HepG2 (cell line): ENCODE measurements around the gene LRP1B.

ENCODE experiments used
- ARNTL ChIP-seq: sonication (generic); formaldehyde crosslinking; IDR thresholded peaks from 2 replicates; pipeline ENCODE4 v1.4.0; 2020; ENCODE audit warnings: mild to moderate bottlenecking, missing genetic modification reagents
- FOSL2 ChIP-seq: sonication (generic); formaldehyde crosslinking; IDR thresholded peaks from 2 replicates; pipeline ENCODE4 v1.4.0; 2020; ENCODE audit warnings: missing genetic modification reagents
- FOXA1 ChIP-seq, 2 experiments: fragments of 450-650 bp in 1 of 2; sonication (generic) in 1 of 2; formaldehyde crosslinking in 1 of 2; IDR thresholded peaks; 2 replicates each; pipeline versions ENCODE4 v1.4.0 to v1.6.1; 2016 to 2020; ENCODE audit warnings: missing genetic modification reagents in 1 of 2
- JUND ChIP-seq: sonication (generic); formaldehyde crosslinking; IDR thresholded peaks from 2 replicates; pipeline ENCODE4 v1.8.0; 2022; ENCODE audit warnings: mild to moderate bottlenecking, missing genetic modification reagents
- MED8 ChIP-seq: sonication (generic); formaldehyde crosslinking; IDR thresholded peaks from 2 replicates; pipeline ENCODE4 v1.8.1; 2023; ENCODE audit warnings: mild to moderate bottlenecking, missing genetic modification reagents; ENCODE audit not compliant: insufficient replicate concordance
- ZC3H4 ChIP-seq: sonication (generic); formaldehyde crosslinking; IDR thresholded peaks from 2 replicates; pipeline ENCODE4 v1.4.0; 2020; ENCODE audit warnings: missing genetic modification reagents, borderline replicate concordance
- ZNF577 ChIP-seq: sonication (generic); formaldehyde crosslinking; IDR thresholded peaks from 2 replicates; pipeline ENCODE4 v1.4.0; 2020; ENCODE audit warnings: mild to moderate bottlenecking, low read depth, missing genetic modification reagents, borderline replicate concordance
- TF ChIP-seq, protein P1 (sequence below): sonication (generic); formaldehyde crosslinking; IDR thresholded peaks from 2 replicates; pipeline ENCODE4 v1.8.1; 2022; ENCODE audit warnings: low read depth, mild to moderate bottlenecking, missing genetic modification reagents
- TF ChIP-seq, protein P2 (sequence below): sonication (generic); formaldehyde crosslinking; IDR thresholded peaks from 2 replicates; pipeline ENCODE4 v1.5.0; 2020; ENCODE audit warnings: mild to moderate bottlenecking, missing genetic modification reagents, moderate library complexity
- TF ChIP-seq, protein P3 (sequence below): sonication (generic); formaldehyde crosslinking; IDR thresholded peaks from 2 replicates; pipeline ENCODE4 v1.4.0; 2020; ENCODE audit warnings: mild to moderate bottlenecking, missing genetic modification reagents
- TF ChIP-seq, protein P4 (sequence below): IDR thresholded peaks from 2 replicates; pipeline ENCODE4 v1.6.1; 2016; ENCODE audit warnings: low read depth, control low read depth

- TF ChIP-seq ZNF577: no peak
- TF ChIP-seq ARNTL (CRISPR knock-in tag): no peak
- no peak for TF ChIP-seq MED8 (CRISPR knock-in tag)
- TF ChIP-seq FOXA1 (IDR thresholded peaks at IDR 0.05): no peak
- no peak for TF ChIP-seq FOXA1 (CRISPR knock-in tag; IDR thresholded peaks at IDR 0.05)
- TF ChIP-seq ZC3H4 (CRISPR knock-in tag): no peak
- no peak for TF ChIP-seq JUND (CRISPR knock-in tag)
- TF ChIP-seq, protein P1, sequence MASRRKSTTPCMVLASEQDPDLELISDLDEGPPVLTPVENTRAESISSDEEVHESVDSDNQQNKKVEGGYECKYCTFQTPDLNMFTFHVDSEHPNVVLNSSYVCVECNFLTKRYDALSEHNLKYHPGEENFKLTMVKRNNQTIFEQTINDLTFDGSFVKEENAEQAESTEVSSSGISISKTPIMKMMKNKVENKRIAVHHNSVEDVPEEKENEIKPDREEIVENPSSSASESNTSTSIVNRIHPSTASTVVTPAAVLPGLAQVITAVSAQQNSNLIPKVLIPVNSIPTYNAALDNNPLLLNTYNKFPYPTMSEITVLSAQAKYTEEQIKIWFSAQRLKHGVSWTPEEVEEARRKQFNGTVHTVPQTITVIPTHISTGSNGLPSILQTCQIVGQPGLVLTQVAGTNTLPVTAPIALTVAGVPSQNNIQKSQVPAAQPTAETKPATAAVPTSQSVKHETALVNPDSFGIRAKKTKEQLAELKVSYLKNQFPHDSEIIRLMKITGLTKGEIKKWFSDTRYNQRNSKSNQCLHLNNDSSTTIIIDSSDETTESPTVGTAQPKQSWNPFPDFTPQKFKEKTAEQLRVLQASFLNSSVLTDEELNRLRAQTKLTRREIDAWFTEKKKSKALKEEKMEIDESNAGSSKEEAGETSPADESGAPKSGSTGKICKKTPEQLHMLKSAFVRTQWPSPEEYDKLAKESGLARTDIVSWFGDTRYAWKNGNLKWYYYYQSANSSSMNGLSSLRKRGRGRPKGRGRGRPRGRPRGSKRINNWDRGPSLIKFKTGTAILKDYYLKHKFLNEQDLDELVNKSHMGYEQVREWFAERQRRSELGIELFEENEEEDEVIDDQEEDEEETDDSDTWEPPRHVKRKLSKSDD (CRISPR knock-in tag): no peak
- TF ChIP-seq, protein P2, sequence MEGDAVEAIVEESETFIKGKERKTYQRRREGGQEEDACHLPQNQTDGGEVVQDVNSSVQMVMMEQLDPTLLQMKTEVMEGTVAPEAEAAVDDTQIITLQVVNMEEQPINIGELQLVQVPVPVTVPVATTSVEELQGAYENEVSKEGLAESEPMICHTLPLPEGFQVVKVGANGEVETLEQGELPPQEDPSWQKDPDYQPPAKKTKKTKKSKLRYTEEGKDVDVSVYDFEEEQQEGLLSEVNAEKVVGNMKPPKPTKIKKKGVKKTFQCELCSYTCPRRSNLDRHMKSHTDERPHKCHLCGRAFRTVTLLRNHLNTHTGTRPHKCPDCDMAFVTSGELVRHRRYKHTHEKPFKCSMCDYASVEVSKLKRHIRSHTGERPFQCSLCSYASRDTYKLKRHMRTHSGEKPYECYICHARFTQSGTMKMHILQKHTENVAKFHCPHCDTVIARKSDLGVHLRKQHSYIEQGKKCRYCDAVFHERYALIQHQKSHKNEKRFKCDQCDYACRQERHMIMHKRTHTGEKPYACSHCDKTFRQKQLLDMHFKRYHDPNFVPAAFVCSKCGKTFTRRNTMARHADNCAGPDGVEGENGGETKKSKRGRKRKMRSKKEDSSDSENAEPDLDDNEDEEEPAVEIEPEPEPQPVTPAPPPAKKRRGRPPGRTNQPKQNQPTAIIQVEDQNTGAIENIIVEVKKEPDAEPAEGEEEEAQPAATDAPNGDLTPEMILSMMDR (CRISPR knock-in tag): no peak
- TF ChIP-seq, protein P3, sequence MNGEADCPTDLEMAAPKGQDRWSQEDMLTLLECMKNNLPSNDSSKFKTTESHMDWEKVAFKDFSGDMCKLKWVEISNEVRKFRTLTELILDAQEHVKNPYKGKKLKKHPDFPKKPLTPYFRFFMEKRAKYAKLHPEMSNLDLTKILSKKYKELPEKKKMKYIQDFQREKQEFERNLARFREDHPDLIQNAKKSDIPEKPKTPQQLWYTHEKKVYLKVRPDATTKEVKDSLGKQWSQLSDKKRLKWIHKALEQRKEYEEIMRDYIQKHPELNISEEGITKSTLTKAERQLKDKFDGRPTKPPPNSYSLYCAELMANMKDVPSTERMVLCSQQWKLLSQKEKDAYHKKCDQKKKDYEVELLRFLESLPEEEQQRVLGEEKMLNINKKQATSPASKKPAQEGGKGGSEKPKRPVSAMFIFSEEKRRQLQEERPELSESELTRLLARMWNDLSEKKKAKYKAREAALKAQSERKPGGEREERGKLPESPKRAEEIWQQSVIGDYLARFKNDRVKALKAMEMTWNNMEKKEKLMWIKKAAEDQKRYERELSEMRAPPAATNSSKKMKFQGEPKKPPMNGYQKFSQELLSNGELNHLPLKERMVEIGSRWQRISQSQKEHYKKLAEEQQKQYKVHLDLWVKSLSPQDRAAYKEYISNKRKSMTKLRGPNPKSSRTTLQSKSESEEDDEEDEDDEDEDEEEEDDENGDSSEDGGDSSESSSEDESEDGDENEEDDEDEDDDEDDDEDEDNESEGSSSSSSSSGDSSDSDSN (CRISPR knock-in tag): no peak
- no peak for TF ChIP-seq FOSL2 (CRISPR knock-in tag)
- TF ChIP-seq, protein P4, sequence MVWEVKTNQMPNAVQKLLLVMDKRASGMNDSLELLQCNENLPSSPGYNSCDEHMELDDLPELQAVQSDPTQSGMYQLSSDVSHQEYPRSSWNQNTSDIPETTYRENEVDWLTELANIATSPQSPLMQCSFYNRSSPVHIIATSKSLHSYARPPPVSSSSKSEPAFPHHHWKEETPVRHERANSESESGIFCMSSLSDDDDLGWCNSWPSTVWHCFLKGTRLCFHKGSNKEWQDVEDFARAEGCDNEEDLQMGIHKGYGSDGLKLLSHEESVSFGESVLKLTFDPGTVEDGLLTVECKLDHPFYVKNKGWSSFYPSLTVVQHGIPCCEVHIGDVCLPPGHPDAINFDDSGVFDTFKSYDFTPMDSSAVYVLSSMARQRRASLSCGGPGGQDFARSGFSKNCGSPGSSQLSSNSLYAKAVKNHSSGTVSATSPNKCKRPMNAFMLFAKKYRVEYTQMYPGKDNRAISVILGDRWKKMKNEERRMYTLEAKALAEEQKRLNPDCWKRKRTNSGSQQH: no peak
Measured at GRCh38 chr2:140200307-140200706, 1930.5 kb downstream of the LRP1B start.
